HL-60/S4 treated with retinoic acid at 250 ng/mL for 4 days and 3 days (cell line): ENCODE results near the gene NRL.

Experiments used
- in situ Hi-C: fragments of 300-500 bp; cut with MboI; formaldehyde crosslinking; loops from 2 replicates; pipeline ENCODE4 v1.7.0; 2022; ENCODE audit warnings: low sequenced_read_pairs

NRL gene

DNA sequence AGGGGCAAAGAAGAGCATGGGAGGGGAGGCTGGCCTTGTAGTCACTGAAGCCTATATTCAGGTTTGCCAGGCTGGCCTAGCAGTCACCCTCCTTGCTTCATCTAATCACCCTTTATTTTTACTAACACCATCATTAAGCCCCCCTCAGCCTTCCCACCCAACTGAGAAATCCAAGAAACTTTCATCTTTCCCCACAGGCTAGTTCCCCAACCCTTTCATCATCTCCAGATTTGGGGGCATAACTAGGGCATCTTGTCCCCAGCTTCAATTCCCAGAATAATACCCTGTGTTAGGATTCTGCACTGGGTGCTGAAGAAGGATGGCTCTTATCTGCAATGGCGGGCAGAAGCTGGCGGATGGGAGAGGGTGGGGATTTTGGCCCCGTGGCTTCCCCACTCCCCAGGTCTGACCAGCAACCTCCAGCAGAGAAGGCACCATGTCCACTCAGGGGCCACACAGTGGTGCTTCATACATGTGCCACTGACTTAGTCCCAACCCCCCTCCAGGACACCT is 13.7 kb downstream of the NRL start:
- in situ Hi-C loops, result no loop called here

DNA sequence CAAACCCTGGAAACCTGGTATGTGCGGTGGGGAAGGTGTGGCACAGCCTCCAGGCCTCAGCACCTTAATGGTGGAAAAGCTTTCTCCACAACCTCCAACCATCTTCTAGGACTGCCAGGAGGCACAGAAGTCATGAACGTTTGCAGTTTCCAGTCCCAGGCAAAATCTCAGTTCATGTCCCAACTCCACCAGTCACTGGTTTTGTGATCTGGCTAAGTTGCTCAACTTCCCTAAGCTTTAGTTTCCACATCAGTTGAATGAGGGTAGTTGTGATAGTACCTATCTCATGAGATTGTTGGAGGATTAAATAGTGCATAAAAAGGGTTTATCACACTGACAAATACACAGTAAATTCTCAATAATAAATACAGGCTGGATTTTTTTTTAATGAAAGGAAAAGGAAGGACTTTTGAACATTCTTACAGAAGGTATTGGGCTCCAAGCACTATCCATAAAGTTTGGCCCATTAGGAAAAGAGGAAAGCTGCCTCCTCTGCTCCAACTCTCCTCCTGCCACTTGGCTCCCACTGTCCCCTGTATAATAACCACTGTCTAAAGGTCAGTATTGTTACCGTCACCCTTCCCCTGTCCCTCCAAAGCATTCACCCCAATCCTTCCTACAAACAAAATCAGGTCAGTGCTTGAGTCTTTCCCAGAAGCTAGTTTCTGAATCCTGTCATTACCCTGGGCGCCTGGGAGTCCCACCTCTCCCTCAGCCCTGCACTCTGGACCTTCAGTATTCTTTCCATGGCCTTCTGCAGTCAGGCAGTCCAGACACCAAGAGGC is 14.4 kb downstream of the NRL start:
- in situ Hi-C loops, result no loop called here

DNA sequence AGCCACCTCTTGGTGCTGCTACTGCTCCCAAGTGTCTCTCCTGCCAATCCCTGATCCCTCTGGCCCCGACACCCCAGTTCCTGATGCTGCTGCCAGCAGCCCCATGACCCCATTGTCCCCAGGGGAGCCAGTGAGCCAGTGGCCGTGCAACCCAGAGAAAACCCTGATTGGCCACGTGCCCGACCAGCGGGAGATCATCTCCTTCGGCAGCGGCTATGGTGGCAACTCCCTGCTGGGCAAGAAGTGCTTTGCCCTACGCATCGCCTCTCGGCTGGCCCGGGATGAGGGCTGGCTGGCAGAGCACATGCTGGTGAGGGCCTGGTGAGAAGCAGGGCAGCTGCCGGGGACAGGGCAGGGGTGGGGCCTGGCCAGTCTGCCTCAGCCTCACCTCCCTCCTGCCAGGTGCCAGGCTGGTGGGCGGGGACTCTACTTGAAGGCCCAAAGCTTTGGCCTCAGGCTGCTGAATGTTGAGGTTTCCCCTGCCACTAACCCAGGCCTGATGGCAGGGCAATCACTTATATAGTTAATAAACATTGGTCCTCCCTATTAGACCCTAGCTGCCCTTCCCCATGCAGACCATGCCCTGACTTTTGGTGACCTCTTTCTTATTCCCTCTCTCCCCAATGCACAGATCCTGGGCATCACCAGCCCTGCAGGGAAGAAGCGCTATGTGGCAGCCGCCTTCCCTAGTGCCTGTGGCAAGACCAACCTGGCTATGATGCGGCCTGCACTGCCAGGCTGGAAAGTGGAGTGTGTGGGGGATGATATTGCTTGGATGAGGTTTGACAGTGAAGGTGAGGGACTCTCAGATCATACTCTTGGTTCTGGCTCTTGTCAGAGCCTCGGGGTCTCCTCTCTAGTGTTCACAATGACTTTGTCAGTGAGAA is 15.6 kb downstream of the NRL start:
- in situ Hi-C loops, result no loop called here

DNA sequence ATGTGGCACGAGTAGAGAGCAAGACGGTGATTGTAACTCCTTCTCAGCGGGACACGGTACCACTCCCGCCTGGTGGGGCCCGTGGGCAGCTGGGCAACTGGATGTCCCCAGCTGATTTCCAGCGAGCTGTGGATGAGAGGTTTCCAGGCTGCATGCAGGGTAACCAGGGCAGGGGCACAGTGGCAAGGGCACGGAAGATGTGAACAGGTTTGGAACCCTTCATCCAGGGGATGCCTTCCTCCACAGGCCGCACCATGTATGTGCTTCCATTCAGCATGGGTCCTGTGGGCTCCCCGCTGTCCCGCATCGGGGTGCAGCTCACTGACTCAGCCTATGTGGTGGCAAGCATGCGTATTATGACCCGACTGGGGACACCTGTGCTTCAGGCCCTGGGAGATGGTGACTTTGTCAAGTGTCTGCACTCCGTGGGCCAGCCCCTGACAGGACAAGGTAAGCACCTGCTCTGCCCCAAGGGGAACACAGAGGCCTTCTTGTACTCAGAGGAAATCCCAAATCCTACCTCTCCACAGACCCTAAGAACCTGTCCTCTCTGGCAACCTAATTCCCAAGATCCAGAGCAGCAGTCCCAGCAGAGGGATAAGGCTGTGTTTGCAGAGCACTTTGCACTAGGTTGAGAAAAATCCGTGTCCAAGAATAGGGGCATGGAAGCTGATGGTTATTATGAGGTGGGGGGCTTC is 16.4 kb downstream of the NRL start:
- in situ Hi-C loops, result no loop called here

DNA sequence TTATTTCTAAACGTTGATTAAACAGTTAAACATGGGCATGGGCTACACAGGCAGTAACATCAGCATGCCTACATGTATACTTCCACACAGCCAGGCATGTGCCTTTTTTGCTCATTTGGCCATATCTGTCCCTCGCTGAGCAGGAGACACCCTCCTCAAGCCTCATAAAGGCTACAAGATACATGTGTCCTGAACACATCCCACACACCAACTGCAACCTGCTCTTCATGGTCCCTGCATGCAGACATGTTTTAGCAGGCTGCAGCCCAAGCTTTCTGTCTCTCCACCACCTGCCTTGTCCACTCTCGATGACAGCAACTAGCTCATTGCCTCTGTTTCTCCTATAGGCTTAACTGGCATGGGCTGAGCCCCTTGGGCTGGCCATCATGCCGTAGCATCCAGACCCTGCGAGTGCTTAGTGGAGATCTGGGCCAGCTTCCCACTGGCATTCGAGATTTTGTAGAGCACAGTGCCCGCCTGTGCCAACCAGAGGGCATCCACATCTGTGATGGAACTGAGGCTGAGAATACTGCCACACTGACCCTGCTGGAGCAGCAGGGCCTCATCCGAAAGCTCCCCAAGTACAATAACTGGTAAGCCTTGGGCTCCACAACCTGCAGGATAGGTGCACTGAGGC is 18.1 kb downstream of the NRL start:
- in situ Hi-C loops, result no loop called here

DNA sequence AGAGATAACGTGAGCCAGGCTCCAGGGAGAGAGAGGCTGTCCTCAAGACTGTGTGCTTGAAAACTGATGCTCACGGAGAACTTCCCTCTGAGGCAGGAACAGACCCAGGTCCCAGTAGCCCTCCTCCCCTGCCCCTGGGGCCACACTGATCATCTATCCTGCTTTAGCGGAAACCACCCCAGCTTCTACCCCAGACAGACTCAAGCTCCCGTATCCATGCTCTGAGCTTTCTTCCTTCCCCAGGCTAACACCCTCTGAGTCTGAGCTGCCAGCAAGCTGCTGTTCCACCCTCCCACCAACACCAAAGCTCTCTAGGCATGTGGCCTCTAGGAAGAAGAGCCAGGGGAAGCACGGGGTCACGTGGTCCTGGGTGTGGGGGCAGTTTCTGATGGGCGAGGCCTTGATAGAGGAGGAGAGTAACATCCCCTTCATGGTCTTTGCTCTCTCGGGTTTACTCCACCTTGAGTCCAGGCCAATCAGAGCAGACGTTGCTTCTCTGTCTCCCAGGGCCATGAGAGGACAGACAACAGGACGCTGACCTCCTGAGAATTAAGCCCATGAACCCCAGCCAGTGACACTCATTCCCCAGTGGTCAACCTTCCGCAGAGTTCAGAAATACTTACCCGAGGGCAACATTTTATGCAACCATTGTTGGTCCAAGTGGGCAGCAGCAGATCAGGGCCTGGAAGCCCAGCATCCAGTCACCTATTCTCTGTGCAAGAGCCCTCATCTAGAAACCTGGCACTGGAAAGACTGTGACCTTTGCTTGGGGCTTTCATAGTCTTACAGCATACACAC is 19.3 kb downstream of the NRL start:
- in situ Hi-C loops, result no loop called here

DNA sequence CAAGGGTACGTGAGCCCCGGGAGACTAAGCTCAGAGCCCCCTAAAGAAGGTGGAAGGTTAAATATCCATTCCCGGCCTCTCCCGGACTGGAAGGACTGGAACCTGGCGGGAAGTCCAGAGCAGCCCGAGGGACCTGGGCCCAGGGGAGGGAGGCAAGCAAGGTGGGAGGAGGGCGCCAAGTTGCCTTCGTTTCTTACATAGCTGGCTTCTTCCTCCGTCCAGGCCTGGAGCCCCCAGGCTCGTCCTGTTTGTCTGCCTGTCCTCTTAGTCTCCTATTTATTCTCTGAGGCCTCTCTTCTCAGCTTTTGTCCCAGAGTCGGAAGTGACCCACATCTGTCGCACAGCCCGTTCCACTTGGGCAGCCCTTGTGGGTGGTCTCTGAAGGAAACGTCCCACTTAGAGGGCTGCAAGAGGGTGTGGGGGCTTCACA is 19.9 kb downstream of the NRL start:
- in situ Hi-C loops, result no loop called here

DNA sequence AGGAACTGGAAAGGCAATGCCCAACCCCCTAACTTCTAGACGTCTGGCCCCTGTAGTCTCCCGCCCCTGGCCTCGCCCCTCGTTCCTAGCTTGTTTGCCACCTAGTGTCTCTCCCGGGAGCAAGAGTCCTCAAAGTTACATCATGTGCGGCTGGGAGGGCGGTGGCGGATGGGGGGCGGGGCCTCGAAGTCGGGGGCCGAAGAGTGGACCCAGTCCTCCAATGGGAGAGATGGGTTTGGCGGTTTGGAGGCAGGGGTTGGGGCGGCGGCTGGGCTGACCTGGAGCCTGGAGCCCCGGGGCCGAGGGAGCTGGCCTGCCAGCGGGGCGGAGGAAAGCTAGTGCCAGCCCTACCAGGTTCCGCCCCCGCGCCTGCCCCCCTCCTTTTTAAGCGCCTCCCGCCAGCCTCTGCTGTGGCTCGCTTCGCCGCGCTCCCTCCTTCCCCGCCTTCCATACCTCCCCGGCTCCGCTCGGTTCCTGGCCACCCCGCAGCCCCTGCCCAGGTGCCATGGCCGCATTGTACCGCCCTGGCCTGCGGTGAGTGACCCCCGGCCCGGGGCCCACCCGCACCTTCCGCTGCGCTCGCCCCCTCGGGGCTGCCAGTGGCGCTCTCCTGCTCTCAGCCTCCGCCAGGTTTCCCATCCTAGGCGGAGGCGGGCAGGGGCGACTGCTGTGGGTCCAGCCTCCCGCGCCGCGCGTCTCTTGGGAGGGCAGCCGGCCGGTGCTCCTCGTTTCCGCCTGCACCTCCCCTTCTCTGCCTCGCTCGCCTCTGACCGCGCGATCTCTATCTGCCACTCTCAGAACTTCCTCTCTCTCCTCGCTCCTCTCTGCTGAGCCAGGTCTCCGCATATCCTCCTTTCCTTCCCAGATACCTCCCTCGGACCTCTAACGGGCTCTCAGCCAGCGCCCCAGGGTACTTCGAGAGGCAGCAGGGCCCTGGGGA is 20.6 kb downstream of the NRL start, which contains the start of gene PCK2:
Gene PCK2 (plus strand): TSS at position 411 of the 940 bp plus-strand sequence. CDS start 95 bp downstream, at position 506.
- in situ Hi-C loops, result no loop called here

DNA sequence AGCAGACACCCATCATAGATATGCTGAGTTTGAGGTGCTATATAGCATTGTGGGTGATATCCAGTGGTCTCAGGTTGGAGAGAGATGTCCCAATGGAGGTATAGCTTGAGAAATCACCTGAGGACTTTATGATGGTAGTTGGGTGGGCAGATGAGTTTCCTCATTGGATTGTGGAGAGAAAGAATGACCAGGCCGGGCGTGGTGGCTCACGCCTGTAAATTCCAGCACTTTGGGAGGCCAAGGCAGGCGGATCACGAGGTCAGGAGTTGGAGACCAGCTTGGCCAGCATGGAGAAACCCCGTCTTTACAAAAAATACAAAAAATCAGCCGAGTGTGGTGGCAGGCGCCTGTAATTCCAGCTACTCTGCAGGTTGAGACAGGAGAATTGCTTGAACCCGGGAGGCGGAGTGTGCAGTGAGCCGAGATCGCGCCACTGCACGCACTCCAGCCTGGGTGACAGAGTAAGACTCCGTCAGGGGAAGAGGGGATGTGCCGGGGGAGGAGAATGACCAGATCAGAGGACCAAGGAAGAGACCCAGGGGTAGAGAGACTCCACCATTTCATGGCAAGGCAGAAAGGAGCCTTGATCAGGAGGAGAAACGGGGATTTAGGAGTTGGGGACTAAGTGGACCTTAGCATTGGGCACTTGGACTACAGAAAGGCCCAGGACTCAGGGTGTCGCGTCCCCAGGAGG is 21.4 kb downstream of the NRL start:
- in situ Hi-C loops, result no loop called here

DNA sequence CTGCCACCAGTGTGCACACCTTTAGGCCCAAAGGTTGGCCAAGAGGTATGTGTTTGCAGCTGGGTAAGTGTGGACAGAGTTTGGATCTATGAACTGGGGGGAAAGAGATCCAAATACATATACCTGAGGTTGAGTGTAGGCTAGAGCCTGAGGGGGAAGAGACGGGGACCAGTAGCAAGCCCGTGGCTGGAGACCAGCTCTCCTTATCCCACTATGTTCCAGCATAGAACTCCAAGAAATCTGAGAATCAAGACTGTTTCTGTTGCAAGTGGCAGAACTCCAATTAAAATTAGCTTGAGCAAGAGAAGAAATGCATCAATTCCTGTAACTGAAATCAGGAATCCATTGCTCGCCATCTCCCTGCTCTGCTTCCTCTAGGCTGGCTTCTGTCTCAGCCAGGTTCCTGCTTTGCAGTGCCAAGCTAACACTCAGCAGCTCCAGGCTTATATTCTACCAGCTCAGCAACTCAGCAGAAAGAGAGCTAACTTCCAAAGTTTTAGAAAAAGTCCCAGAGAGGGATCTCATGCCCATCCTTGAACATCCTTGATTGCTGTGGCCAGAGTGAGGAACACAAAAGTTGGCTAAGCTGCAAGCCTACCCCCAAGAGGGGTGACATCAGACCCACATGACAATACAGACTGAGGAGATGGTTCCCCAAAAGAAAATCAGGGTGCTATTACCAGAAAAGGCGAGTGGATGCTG is 22.1 kb downstream of the NRL start:
- in situ Hi-C loops, result no loop called here

DNA sequence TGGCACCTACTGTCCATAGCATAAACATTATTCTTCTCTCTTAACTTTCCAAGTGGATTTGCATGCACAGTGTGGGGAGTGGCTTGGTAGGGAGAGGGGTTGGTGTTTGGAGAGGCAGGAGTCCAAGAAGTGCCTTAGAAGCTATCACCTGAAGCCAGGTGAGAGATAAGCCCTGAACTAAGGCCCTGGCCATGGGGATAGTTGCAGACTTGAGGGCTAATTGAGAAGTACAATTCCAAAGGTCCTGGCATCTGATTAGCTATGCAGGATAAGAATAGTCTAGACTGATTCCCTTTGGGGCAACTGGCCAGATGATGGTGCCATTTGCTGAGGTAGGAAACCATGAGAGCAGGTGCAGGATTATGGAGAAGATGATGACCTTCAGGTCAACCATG is 22.6 kb downstream of the NRL start:
- in situ Hi-C loops, result no loop called here

DNA sequence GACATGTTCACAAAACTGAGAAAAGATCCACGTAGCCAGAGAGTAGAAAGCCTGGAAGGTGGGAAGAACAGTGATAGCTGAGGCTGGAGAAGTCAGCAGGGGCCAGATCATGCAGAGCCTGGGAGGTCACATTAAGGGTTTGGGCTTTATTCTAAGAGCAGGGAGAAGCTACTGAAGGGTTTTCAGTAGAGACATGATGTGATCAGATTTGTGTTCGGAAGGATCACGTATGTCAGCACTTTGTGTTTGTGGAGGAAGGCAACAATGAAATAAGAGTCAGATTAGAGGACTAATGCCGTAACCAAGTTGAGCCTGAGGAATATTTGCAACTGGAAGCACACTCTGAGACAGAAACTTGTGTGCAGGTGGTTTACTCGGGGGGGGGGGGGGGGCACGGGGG is 24.9 kb downstream of the NRL start:
- in situ Hi-C loops, result no loop called here

DNA sequence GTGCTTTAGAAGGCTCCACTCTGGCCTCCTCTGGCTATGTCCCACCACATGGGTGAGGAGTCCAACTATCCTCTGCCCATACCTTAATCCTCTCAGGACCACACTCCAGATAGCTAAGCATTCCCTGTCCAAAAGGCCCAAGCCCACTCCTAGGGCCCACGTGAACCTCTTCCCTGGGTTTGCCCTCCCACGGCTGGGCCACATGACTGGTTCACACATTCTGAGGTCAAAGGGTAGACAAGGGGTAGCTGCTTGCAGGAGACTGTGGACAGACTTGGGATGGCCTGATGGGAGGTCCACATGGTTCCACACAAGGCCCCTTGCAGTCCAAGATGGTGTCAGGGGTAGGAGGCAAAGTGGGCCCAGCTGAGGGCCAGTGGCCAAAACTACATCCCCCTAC is 26.7 kb downstream of the NRL start:
- in situ Hi-C loops, result no loop called here

DNA sequence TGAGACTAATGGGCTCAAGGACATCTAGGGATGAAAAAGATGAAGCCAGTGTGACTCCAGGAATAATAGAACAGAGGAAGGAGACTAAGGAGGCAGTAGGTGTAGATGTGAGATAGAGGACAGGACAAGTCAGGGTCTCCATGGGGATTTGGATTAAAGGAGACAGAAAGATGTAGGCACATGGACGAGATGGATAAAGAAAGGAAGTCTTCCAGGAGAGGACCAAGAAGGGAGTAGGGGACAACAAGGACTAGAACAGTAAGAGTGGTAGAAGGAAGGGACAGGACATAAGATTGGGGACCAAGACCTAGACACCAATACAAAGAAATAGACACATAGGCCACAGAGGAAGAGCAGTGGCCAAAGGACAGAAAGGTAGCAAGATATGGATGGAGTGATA is 27.7 kb downstream of the NRL start:
- in situ Hi-C loops, result no loop called here

DNA sequence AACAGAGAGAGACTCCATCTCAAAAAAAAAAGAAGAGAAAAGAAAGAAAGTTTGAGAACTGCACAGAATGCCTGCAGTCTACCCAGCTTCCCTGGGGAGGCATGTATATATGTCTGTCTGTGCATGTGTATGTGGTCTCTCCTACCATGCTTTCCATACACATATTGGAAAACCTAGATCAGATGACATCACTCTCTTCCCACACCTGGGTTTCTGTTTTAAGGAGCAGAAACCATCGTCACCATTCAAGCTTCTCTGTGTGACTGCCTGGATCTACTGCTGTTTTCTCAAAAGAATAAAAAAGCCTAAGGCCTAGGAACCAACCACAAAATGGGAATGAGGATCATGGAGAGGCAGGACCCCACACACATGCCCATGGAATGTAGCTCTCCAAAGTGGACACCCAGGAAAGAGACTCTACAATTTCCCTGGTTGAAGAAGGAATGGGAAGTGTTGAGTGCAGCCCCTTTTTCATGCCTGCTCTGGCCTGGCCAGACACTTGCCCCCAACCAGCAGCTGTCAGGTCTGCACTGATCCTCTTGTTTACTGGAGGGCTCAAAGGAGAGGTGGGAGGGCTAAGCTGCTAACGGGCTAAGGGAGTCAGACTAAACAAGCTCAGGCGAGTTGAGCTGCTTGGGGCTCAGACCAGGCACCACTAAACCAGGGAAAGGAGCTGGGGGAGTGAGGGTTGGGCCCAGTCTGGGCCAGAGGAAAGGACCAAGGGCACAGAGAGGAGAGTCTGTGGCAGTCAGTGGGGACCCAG is 28.4 kb downstream of the NRL start:
- in situ Hi-C loops, result no loop called here

DNA sequence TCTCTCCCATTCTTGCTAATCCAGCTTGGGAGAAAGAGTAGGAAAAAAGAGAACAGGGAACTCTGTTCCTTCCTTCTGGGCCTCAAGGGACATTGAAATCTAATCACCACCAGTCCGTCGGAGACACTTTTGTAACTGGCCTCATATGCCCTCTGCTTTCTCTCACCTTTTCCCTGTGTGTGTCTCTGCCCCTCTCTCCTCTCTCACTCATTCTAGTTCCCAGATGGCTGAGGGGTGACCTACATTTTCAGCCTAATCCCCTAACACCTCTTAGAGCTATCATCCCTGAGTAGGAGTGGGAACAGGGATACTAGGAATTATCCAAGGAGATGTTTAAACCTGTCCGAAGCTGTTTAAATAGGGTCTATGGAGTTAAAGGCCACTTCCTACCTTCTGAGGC is 29.5 kb downstream of the NRL start:
- in situ Hi-C loops, result no loop called here

DNA sequence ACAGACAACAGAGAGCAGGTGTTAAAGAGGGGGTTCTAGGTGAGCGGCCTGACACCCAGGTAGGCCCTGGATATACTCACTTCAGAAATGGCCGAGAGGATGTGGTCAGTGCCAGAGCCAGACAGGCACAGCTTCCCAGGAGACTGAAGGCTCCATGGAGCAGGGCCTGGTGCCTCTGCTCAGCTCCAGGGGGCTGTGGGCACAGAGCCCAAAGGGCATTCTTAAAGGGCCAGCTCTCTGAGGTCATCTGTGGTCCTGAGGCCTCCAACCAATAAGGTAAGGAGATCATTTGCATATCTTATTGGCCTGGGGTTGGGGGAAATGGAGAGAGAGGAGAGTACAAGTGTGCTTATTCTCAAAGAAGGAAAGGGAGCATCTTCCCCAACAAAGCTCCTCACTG is 30.3 kb downstream of the NRL start:
- in situ Hi-C loops, result no loop called here
